ENCODE data around the gene HUWE1. TPM values are rescaled to one million over a fixed set of nuclear protein-coding genes. Genes with fewer than 3 reads are reported as not detected.

HUWE1 gene
- total and polyA plus RNA-seq, 9 of the 15 experiments (the other 6 are each of a cell fraction or from before 2014, with no cell fraction given), result 23.9 to 204 (median 65.1) TPM

DNA sequence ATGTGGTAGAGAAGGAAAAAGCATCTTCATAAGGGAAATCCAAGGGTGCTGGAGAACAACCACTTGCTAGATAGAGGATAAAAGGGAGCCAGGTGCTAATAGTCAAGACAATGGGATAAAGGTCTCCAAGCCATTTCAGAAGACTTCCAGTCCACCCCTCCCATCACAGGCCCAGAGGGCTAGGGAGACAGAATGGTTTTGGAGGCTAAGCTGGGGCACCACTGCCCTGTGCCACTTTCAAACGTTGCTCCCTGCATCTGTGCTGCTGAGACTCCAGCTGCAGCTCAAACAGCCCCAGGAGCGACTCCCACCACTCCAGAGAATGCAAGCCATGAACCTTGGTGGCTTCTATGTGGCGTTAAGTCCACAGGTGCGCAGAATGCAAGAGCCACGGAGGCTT, 38.4 kb upstream of the HUWE1 start:
- Histone ChIP-seq H3K4me2 (ENCODE audit: insufficient read depth, low read length) (no peak overlapping the region), H3K4me1 (replicated peaks in 1 of 2; ENCODE audit: control insufficient read depth in 2 of 2, insufficient read depth in 2 of 2, low read length in 2 of 2) (no peaks in the 10 kb centered on the region; a peak in 1 of 5 replicates), H3K9me1 (ENCODE audit: control insufficient read depth, insufficient read depth, low read length) (no peaks in the 10 kb centered on the region), H4K20me1 (replicated peaks; ENCODE audit: control insufficient read depth, insufficient read depth, low read length) (no peaks in the 10 kb centered on the region), H3K9ac (ENCODE audit: insufficient read depth in 1 of 2, low read depth in 2 of 2, low read length in 2 of 2) (no peak overlapping the region), H3K27ac (ENCODE audit: extremely low read depth, low read depth, low read length) (no peak overlapping the region), H3K27me3 (ENCODE audit: control insufficient read depth in 2 of 2, insufficient read depth in 2 of 2, low read length in 2 of 2) (peaks cover 0 to 6% of the 10 kb centered on the region in 2 experiments; a peak in 1 of 5 replicates), H3K36me3 (ENCODE audit: control insufficient read depth, insufficient read depth, low read length) (no peaks in the 10 kb centered on the region), H3K4me3 (no peak overlapping the region), H3K79me2 (ENCODE audit: control insufficient read depth, insufficient read depth, low read length) (no peaks in the 10 kb centered on the region), H2AFZ (ENCODE audit: low read depth, low read length) (no peak overlapping the region), H3K9me3 (replicated peaks; ENCODE audit: control insufficient read depth, insufficient read depth, low read depth, low read length) (no peaks in the 10 kb centered on the region)
- BruUV-seq (replicated peaks), result no TSS peak
- ChIA-PET POLR2A (no interaction called here), CTCF (ENCODE audit: low intra/inter-chr PET ratio) (no interaction called here)
- WGBS (ENCODE audit: insufficient coverage, low coverage, missing lambda C conversion rate), result 8% methylated on average over 5 of the region's 5 CpGs
- intact Hi-C loops (cut with micrococcal nuclease) (no loop called here), in situ Hi-C loops (cut with MboI) (no loop called here)
- DNase-seq (ENCODE audit: extremely low read depth in 1 of 4, low spot score in 3 of 4) (no peak), FAIRE-seq (no peak), ATAC-seq (no peak)
- no peak for TF ChIP-seq KLF6 (CRISPR knock-in tag; IDR thresholded peaks at IDR 0.05; ENCODE audit: borderline replicate concordance)
- TF ChIP-seq, protein P1, sequence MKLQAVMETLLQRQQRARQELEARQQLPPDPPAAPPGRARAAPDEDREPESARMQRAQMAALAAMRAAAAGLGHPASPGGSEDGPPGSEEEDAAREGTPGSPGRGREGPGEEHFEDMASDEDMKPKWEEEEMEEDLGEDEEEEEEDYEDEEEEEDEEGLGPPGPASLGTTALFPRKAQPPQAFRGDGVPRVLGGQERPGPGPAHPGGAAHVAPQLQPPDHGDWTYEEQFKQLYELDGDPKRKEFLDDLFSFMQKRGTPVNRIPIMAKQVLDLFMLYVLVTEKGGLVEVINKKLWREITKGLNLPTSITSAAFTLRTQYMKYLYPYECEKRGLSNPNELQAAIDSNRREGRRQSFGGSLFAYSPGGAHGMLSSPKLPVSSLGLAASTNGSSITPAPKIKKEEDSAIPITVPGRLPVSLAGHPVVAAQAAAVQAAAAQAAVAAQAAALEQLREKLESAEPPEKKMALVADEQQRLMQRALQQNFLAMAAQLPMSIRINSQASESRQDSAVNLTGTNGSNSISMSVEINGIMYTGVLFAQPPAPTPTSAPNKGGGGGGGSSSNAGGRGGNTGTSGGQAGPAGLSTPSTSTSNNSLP (IDR thresholded peaks at IDR 0.05; ENCODE audit: borderline replicate concordance, low read depth, low read length), result no peak
- TF ChIP-seq NBN (IDR thresholded peaks at IDR 0.05; ENCODE audit: low read depth), result no peak
- no peak for TF ChIP-seq ZNF785 (CRISPR knock-in tag; IDR thresholded peaks at IDR 0.05)
- TF ChIP-seq CLOCK (CRISPR knock-in tag; IDR thresholded peaks at IDR 0.05; ENCODE audit: borderline replicate concordance), result no peak
- TF ChIP-seq PCBP2 (IDR thresholded peaks at IDR 0.05; ENCODE audit: low read depth, low read length, poor library complexity, severe bottlenecking), result no peak
- TF ChIP-seq NFXL1 (CRISPR knock-in tag; IDR thresholded peaks at IDR 0.05), result no peak
- no peak for TF ChIP-seq DMBX1 (CRISPR knock-in tag; IDR thresholded peaks at IDR 0.05; ENCODE audit: borderline replicate concordance)
- no peak for TF ChIP-seq ZNF518B (CRISPR knock-in tag; IDR thresholded peaks at IDR 0.05)
- no peak for TF ChIP-seq ZNF140 (CRISPR knock-in tag; IDR thresholded peaks at IDR 0.05)
- no peak for TF ChIP-seq BCL6 (CRISPR knock-in tag; IDR thresholded peaks at IDR 0.05)
- no peak for TF ChIP-seq THRAP3 (IDR thresholded peaks at IDR 0.05; ENCODE audit: borderline replicate concordance)
- TF ChIP-seq FOXA3 (CRISPR knock-in tag; conservative IDR thresholded peaks at IDR 0.05 in 1 of 2, IDR thresholded peaks at IDR 0.05 in 1 of 2), result no peak

Measured in K562 (cell line).